Right renal pelvis (tissue), 4 donors: ENCODE data around the gene IDH2. TPM values are rescaled to one million over a fixed set of nuclear protein-coding genes. Genes with fewer than 3 reads are reported as not detected.
A peak's percentile ranks its signal among the peaks of the same experiment; 100 is the strongest.
"Not testable (repeated sequence)": the region's sequence is repeated elsewhere in the genome, so short reads cannot be mapped to it uniquely, and the experiment has no call there.

ENCODE experiments used
- DNase-seq, 4 donors: peaks; one replicate each; pipeline ENCODE4 v3.0.0-alpha.2; 2013; ENCODE audit warnings: low read depth in 4 of 4, low spot score in 3 of 4, missing footprints in 1 of 4
- polyA plus RNA-seq, 4 donors: library from polyadenylated mRNA; unstranded; fragments of 120-200 nt; gene quantifications; one replicate each; pipeline ENCODE4 v1.2.1, GENCODE V29; 2013; ENCODE audit not compliant: insufficient read length in 4 of 4

Gene IDH2
- polyA plus RNA-seq, 4 donors: 194 to 243 (median 217) TPM

DNA sequence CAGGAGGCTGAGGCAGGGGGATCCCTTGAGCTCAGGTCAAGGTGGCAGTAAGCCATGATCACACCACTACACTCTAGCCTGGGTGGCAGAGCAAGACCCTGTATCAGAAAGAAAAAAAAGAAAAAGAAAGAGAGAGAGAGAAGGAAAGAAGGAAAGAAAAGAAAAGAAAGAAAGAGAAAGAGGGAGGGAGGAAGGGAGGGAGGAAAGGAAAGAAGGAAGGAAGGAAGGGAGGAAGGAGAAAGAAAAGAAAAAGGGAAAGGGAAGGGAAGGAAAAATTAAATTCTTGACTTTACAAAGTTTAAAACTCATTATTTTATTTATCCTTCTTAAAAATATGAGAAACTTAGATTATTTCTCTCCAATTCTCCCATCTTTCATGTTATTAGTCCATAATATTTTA is 17.1 kb upstream of the IDH2 start:
- no peak for DNase-seq

GRCh38 chr15:90115783-90116182 is 13.5 kb upstream of the IDH2 start:
- no peak for DNase-seq

- DNase-seq: no peak
Observed at GRCh38 chr15:90114451-90114901, 12.2 kb upstream of the IDH2 start.

DNA sequence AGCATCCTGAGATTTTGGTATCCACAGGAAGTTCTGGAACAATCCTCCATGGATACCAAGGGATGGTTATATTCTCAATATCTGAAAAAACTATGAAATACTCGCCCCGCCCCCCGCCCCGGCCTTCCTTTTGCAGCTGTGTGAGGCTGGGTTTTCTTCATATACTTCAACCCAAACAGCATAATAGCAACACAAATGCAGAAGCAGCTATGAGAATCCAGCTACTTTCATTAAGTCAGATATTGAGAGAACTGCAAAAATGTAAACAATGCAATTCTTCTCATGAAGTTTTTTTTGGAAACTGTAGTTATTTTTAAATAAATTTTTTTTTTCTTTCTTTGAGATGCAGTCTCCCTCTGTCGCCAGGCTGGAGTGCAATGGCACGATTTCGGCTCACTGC is 10.9 kb upstream of the IDH2 start:
- no peak for DNase-seq

DNA sequence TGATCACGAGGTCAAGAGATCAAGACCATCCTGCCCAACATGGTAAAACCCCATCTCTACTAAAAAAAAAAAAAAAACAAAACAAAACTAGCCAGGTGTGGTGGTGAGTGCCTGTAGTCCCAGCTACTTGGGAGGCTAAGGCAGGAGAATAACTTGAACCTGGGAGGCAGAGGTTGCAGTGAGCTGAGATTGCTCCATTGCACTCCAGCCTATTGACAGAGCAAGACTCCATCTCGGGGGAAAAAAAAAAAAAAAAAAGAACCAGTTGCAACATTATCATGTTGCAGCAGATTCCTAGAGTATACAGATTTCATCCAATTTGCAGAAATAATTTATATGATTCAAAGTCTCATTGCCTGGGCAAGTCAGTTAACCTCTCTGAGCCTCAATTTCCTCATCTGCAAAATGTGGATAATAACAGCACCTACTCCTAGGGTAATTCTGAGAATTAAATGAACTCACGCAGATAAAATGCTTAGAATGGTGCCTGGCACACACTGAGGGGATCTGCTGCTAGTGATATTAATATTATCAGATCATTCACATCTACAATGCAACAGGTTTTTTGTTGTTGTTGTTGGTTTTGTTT is 7.0 kb upstream of the IDH2 start:
- not testable (repeated sequence) for DNase-seq

DNA sequence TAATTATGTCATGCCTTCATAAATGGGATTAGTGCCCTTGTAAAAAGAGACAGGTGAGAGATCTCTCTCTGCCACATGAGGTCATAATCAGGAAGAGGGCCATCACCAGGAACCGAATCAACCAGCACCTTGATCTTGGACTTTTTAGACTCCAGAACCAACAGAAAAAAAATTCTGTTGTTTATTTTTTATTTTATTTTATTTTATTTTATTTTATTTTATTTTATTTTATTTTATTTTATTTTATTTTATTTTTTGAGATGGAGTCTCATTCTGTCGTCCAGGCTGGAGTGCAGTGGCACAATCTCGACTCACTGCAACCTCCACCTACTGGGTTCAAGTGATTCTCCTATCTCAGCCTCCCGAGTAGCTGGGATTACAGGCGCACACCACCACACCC is 5.8 kb upstream of the IDH2 start:
- DNase-seq: not testable (repeated sequence)

- DNase-seq: no peak
Observed at GRCh38 chr15:90106522-90107117, 4.4 kb upstream of the IDH2 start.

DNA sequence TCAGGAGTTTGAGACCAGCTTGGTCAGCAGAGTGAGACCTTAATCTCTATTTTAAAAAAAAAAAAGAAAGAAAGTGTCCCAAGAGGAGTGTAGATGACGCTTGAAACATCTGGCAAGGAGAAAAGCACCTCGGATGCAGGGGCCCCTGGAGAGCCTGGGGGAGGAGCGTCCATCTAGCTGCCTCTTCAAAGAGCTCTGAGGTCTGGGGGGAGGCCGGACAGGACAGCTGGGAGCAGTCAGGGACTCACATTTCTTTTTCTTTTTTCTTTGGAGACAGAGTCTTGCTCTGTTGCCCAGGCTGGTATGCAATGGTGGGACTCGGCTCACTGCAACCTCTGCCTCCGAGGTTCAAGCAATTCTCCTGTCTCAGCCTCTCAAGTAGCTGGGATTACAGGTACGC is 3.3 kb upstream of the IDH2 start:
- DNase-seq: no peak

- no peak for DNase-seq
Observed at GRCh38 chr15:90104551-90104950, 2.3 kb upstream of the IDH2 start.

GRCh38 chr15:90103701-90104329 is 1.5 kb upstream of the IDH2 start:
- no peak for DNase-seq

- peak in 1 of 4 donors; percentile 39 for DNase-seq
Observed at GRCh38 chr15:90101130-90101968, 919 bp downstream of the IDH2 start.

DNA sequence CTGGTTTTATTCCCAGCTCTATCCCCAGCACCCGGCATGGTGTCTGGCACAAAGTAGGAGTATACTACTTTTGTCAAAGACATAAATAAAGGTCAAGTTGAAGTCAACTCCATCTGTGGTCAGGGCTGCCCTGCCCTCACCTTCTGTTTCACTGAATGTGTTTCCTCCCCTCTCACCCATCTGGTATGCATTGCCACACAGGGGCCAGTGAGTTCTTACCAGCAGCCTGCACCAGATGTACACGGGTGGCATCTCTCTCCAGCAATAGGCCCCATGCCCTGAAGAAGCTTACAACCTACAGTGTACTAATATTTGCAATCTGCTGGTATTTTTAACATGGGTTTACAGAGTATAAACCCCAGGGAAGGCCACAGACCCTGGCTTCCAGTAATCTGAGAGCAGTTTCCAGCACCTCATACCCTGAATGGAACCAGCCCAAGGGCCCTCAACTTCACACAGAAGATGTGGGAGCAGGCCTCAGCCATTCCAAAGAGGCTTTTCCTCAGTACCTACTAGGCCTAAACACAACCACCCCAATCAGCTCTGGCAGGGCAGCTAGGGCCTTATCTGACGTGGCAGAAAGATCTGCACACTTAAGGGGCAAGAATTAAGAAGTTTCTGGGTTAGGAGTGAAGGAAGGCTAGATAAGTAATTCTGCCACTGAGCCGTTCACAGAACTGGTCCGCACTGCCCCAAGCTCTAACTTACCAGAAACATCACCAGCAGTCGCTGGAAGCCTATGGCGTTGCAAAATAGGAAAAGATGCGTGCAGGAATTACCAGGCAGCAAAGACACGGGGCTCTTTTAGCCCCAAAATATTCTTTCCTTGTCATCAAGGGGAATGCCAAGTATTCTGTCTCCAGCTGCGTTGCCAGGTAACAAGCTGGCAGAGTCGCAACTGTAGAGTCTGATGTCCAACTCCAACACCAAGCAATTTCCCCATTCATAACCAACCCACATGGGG is 2.1 kb downstream of the IDH2 start:
- DNase-seq: no peak

GRCh38 chr15:90099072-90099867 is 3.0 kb downstream of the IDH2 start:
- no peak for DNase-seq

DNA sequence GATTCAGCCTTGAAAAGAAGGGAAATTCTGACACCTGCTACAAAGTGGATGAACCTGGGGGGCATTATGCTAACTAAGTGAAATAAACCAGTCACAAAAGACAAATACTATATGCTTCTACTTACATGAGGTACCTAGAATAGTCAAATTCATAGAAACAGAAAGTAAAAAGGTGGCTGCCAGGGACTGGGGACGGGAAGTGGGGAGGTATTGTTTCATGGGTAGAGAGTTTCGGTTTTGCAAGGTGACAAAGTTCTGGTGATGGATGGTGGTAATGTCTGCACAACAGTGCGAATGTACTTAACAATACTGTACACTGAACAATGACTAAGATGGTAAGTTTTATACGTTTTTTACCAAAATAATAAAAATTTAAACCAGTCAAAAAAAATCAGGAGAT is 4.8 kb downstream of the IDH2 start:
- DNase-seq: no peak

- no peak for DNase-seq
Observed at GRCh38 chr15:90095521-90095959, 6.7 kb downstream of the IDH2 start.

DNA sequence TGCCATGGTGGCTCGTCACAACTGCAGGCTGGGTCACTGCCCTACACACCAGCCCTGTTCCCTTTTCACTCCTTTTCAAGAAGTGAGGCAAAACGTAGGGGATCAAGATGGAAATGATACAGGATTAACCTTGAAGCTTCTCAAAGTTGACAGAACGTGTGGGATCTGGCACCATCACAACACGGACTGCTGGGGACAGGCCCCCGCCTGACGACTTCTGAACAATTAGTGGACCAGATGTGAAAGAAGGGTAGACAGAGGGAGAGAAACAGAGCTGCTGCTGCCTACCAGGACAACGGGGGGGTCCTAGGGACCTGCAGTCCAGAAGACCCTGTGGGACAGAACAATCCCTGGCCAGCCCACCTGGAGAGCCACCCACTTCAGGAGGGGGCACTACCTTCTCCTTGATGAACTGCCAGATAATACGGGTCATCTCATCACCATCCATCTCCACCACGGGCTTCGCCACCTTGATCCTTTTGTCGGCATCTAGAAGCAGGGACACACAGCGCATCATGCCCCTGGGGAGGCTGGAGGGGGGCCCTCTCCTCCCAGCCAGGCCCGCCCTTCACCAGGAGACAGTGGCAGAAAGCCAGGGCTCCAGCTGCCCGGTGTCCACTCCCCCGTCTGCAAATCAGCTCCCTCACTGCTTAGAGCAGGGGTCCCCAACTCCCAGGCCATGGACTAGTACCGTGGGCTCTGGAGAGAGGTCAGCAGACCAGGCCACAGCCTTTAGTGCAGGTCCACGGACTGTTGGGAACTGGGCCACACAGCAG is 10.9 kb downstream of the IDH2 start:
- no peak for DNase-seq

DNA sequence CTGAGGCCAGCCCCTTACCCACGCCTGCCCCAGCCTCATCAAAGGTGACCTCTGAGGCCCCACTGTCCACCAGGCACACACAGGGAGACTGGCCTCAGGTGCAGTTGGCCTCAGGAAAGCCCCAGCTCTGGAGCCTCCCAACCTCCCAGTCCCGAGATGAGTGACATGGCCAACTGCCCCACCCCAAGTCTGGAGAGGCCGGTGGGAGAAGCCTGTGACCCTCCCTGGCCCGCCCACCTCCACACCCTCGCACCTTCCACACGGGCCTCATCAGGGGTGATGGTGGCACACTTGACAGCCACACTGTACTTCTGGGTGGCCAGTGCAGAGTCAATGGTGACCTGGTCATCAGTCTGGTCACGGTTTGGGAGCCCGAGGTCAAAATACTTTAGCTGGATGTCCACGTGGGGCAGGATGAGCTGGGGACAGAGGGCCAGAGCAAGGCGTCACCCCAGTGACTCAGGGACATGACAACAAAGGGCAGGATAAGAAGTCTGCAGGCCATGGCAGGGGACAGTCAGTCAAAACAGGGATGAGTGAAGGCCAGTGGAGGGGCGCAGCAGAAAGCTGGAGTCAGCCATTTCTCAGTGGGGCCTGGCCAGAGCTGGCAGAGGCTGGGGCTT is 11.9 kb downstream of the IDH2 start:
- no peak for DNase-seq
